ENCODE results near the gene DSCAM. TPM values are rescaled to one million over a fixed set of nuclear protein-coding genes. Genes with fewer than 3 reads are reported as not detected.

DSCAM gene
- total RNA-seq, 2 donors from 2014 or later, result not detected

DNA sequence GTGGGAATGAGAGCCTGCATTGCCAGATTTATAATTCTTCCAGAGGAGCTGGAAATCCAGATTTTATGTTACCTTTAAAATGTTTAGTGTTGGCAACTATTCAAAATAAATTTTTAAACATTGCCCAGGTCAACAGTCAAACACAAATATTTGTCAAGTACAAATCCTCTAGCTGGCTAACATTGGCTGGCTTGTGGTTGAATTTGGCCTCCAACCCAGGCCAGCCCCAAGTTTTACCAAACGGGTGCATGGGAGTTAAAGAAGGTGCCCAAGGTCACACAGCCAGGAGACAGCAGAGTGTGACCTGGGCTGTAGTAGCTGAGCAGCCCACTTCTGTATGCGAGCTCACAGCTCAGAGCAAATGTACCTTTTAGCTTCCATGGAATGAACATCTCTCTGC, 240.6 kb downstream of the DSCAM start:
- Histone ChIP-seq H3K4me3 (no peak overlapping the region), H3K9me3 (peaks cover 0 to 15% of the 10 kb centered on the region in 2 donors), H3K27me3 (no peaks in the 10 kb centered on the region), H3K36me3 (no peaks in the 10 kb centered on the region), H3K4me1 (no peaks in the 10 kb centered on the region), H3K27ac (no peak overlapping the region)
- TF ChIP-seq, protein P1, sequence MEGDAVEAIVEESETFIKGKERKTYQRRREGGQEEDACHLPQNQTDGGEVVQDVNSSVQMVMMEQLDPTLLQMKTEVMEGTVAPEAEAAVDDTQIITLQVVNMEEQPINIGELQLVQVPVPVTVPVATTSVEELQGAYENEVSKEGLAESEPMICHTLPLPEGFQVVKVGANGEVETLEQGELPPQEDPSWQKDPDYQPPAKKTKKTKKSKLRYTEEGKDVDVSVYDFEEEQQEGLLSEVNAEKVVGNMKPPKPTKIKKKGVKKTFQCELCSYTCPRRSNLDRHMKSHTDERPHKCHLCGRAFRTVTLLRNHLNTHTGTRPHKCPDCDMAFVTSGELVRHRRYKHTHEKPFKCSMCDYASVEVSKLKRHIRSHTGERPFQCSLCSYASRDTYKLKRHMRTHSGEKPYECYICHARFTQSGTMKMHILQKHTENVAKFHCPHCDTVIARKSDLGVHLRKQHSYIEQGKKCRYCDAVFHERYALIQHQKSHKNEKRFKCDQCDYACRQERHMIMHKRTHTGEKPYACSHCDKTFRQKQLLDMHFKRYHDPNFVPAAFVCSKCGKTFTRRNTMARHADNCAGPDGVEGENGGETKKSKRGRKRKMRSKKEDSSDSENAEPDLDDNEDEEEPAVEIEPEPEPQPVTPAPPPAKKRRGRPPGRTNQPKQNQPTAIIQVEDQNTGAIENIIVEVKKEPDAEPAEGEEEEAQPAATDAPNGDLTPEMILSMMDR (IDR thresholded peaks at IDR 0.05), result no peak
- no peak for DNase-seq (ENCODE audit: low spot score)

DNA sequence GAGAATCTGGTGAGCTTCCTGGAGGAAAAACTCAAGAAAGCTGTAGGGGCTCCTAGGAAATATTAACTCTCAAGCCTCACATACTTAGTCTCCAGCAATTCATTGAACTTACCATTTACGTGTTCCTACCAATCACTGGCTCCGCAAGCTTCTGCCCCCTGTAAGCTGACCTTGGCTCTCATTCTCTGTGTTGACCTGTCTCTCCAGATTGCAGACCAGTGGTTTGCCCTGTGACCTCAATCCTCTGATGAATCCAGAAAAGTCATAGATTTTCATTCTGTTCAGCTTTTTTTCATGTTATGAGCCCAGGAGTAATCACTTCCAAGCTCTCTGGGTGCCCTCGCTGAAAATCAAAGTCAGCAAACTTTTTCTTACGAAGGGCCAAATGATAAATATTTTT, 241.9 kb downstream of the DSCAM start:
- no peaks in the 10 kb centered on the region for H3K4me1 ChIP-seq
- peaks cover 0 to 15% of the 10 kb centered on the region in 2 donors for H3K9me3 ChIP-seq
- no peaks in the 10 kb centered on the region for H3K27me3 ChIP-seq
- H3K4me3 ChIP-seq, result no peak overlapping the region
- no peak for DNase-seq (ENCODE audit: low spot score)
- H3K36me3 ChIP-seq, result no peaks in the 10 kb centered on the region
- no peak overlapping the region for H3K27ac ChIP-seq
- TF ChIP-seq, protein P1 (IDR thresholded peaks at IDR 0.05), result no peak

DNA sequence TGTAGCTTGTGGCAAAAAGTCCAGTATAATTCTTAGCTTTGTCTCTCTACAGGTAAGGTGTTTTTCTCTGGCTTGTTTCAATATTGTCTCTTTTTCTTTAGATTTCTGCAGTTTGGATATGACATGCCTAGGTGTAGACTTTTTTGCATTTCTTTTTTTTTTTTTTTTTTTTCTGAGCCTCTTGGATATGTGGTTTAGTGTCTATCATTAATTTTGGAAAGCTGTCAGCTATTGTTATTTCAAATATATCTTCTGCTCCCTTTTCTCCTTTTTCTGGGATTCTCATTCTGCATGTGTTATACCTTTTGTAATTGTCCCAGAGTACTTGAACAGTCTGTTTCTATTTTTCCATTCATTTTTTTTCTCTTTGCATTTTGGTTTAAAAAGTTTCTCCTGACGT, 243.2 kb downstream of the DSCAM start:
- H3K4me3 ChIP-seq, result no peak overlapping the region
- TF ChIP-seq, protein P1 (IDR thresholded peaks at IDR 0.05), result no peak
- H3K27ac ChIP-seq, result no peak overlapping the region
- peaks cover 0 to 15% of the 10 kb centered on the region in 2 donors for H3K9me3 ChIP-seq
- no peaks in the 10 kb centered on the region for H3K27me3 ChIP-seq
- H3K36me3 ChIP-seq, result no peaks in the 10 kb centered on the region
- no peaks in the 10 kb centered on the region for H3K4me1 ChIP-seq
- DNase-seq (ENCODE audit: low spot score), result no peak

DNA sequence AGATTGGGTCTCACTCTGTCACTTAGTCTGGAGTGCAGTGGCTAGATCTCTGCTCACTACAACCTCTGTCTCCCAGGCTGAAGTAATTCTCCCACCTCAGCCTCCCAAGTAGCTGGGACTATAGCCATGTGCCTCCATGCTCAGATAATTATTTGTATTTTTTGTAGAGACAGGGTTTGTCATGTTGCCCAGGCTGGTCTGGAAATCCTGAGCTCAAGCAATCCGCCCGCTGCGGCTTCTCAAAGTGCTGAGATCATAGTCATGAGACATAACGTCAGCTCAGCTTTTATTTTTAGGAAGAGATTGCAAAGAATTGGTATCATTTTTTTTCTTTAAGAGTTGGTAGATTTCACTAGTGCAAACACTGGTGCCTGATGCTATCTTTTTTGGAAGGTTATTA, 244.9 kb downstream of the DSCAM start:
- TF ChIP-seq, protein P1 (IDR thresholded peaks at IDR 0.05), result no peak
- peaks cover 0 to 15% of the 10 kb centered on the region in 2 donors for H3K9me3 ChIP-seq
- no peak overlapping the region for H3K4me3 ChIP-seq
- H3K4me1 ChIP-seq, result no peaks in the 10 kb centered on the region
- DNase-seq (ENCODE audit: low spot score), result peak; percentile 61
- no peaks in the 10 kb centered on the region for H3K27me3 ChIP-seq
- H3K27ac ChIP-seq, result no peak overlapping the region
- H3K36me3 ChIP-seq, result no peaks in the 10 kb centered on the region

DNA sequence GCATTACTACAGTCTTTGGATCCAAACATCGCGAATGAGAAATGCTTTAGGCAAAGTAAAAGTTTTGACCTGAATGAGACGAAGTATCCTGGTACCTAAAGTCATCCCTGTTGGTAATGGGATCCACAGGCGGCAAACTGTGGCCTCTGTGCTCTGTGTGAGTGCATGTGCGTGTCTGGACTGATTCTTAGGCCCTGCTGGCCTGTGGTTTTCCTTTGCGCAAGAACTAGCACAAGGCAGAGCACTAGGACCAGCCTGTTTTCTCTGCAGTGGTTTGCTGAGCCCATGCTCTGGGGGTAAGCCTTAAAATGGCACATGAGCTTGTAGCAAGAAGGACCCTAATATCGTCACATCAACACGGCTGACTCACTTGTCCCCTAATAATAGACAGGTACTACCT, 251.2 kb downstream of the DSCAM start:
- H3K36me3 ChIP-seq, result no peaks in the 10 kb centered on the region
- TF ChIP-seq, protein P1 (IDR thresholded peaks at IDR 0.05), result no peak
- H3K4me3 ChIP-seq, result no peak overlapping the region
- no peaks in the 10 kb centered on the region for H3K27me3 ChIP-seq
- H3K27ac ChIP-seq, result no peak overlapping the region
- no peaks in the 10 kb centered on the region for H3K9me3 ChIP-seq
- no peak for DNase-seq (ENCODE audit: low spot score)
- H3K4me1 ChIP-seq, result no peaks in the 10 kb centered on the region

DNA sequence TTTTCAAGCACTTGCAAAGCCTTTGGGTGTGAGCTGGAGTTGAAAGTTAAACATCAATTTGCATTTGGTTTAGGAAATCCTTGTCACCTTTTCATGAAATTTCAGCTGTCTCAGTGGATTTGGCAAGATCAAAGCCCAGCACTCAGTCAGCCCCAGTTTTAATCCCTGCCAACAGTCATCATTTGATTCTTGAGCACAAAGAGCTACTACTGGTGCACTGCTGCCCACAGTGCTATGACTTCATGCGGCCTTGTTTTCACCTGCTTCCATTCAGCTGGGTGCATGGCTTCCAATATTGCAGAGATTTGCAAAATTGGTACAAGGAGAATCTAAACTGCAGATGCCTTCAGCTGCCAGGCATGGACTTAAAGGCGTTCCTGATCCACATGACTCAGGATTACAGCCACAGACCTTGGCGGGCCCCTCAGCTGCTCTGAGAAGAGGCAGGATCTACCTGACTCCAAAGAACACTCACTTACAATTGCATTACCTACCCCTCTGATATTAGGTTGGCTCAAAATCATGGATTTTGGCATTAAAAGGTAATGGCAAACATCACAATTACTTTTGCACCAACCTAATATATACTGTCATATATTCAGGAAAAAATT, 259.1 kb downstream of the DSCAM start:
- Histone ChIP-seq H3K9me3 (no peaks in the 10 kb centered on the region), H3K27me3 (no peaks in the 10 kb centered on the region), H3K27ac (no peak overlapping the region), H3K4me1 (no peaks in the 10 kb centered on the region), H3K36me3 (no peaks in the 10 kb centered on the region), H3K4me3 (no peak overlapping the region)
- TF ChIP-seq, protein P1 (IDR thresholded peaks at IDR 0.05), result no peak
- no peak for DNase-seq (ENCODE audit: low spot score)

All from right atrium auricular region (tissue), 2 donors.